Body of pancreas (tissue), 4 donors: ENCODE measurements around the gene PSMD6.

ENCODE experiments used
- POLR2A ChIP-seq, 3 donors: fragments of 450-650 bp; IDR thresholded peaks; one replicate each; pipeline ENCODE4 v1.6.1; 2016; ENCODE audit warnings: antibody characterized with exemption in 3 of 3, mild to moderate bottlenecking in 2 of 3
- TF ChIP-seq, protein P1 (sequence below), 7 experiments: fragments of 450-650 bp in 4 of 7; fragments of 200-600 bp in 3 of 7; sonication (generic) in 3 of 7; IDR thresholded peaks; one replicate each; pipeline ENCODE4 v1.5.1; 2016 to 2019; ENCODE audit warnings: antibody characterized with exemption in 7 of 7

DNA sequence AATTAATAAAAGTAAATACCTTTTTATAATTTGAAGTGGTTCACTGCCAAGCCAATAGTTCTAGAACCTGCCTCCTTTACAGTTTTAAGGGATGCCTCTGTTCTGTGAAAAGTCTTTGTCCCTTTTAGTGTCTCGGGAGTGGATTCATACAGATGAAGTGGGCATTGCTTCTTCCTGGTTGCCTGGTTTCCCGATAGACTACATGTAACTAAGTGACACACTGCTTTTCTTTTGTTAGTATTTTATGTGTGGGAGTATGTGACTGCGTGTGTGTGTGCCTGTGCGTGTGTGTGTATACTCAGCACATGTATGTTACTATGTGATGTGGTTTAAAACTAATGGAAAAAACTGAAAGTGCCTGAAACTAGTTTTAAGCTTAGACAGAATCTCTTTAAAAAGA is 21.1 kb downstream of the PSMD6 start:
- TF ChIP-seq, protein P1, sequence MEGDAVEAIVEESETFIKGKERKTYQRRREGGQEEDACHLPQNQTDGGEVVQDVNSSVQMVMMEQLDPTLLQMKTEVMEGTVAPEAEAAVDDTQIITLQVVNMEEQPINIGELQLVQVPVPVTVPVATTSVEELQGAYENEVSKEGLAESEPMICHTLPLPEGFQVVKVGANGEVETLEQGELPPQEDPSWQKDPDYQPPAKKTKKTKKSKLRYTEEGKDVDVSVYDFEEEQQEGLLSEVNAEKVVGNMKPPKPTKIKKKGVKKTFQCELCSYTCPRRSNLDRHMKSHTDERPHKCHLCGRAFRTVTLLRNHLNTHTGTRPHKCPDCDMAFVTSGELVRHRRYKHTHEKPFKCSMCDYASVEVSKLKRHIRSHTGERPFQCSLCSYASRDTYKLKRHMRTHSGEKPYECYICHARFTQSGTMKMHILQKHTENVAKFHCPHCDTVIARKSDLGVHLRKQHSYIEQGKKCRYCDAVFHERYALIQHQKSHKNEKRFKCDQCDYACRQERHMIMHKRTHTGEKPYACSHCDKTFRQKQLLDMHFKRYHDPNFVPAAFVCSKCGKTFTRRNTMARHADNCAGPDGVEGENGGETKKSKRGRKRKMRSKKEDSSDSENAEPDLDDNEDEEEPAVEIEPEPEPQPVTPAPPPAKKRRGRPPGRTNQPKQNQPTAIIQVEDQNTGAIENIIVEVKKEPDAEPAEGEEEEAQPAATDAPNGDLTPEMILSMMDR (IDR thresholded peaks at IDR 0.05) = no peak
- TF ChIP-seq POLR2A (IDR thresholded peaks at IDR 0.05) = no peak
